Measurements from ENCODE around the gene PRRT4.

Gene PRRT4

DNA sequence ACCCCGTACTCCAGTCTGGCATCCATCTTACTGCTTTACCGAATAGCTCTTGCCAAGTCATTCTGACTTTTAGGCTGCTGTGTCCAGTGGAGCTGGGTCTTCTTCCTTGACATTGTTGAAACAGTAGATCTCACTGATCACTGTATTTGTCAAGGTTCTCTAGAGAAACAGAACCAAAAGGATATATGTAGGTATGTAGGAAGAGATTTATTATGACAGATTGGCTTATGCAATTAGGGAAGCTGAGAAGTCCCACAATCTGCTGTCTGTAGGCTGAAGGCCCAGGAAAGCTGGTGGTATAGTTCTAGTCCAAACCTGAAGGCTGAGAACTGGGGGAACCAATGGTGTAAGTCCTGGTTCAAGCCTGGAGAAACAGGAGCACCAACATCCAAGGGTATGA is 12.1 kb upstream of the PRRT4 start:
- DNase-seq, result no peak

DNA sequence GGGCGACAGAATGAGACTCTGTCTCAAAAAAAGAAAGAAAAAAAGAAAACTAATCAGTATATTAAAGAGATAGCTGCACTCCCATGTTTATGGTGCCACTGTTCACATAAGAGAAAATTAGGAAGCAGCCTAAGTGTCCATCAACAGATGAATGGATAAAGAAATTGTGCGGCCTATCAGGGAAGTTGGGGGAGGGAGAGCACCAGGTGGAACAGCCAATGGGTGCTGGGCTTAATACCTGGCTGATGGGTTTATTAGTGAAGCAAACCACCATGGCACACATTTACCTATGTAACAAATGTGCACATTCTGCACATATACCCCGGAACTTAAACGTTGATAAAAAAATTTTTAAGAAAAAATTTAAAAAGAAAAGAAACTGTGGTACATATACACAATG is 9.0 kb upstream of the PRRT4 start:
- DNase-seq, result no peak

DNA sequence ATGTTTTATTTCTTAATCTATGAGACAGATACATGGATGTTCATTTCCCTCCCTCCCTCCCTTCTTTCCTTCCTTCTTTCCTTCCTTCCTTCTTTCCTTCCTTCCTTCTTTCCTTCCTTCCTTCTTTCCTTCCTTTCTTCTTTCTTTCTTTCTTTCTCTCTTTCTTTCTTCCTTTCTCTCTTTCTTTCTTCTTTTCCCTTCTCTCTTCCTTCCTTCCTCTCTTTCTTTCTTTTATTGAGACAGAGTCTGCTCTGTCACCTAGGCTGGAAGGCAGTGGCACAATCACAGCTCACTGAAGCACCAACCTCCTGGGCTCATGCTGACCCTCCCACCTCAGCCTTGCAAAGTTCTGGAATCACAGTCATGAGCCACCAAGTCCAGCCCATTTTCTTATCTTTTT is 5.5 kb upstream of the PRRT4 start:
- no peak for DNase-seq

DNA sequence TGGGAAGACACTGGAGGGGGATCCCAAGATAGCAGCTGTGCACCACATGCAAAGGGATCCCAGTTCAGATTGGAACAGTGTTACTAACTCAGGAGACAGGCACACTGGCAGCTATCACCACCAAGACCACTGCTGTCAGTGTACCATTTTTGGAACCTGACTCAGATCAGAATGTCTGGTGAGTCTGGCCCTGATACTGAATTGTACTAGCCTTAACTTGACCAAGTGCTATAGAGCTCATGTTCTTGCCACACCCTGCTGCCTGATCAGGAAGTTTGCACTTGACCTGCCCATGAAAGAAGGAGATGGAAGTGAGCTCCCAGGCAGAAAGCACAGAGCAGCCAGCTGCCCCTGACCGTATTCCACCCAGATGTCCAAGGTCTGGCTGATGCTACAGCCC is 4.8 kb upstream of the PRRT4 start:
- no peak for DNase-seq

DNA sequence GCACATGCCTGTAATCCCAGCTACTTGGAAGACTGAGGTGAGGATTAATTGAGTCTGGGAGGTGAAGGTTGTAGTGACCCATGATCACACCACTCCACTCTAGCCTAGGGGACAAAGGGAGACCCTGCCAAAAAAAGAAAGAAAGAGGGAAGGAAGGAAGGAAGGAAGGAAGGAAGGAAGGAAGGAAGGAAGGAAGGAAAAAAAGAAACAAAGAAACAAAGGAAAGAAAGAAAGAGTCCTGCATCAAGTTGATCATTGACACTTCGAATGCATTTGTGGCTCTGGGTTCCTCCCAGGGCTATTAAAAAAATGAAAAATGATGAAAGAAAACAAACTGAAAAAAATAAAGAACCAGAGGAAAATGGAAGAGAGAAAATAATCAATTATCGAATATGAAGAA is 3.9 kb upstream of the PRRT4 start:
- no peak for DNase-seq

DNA sequence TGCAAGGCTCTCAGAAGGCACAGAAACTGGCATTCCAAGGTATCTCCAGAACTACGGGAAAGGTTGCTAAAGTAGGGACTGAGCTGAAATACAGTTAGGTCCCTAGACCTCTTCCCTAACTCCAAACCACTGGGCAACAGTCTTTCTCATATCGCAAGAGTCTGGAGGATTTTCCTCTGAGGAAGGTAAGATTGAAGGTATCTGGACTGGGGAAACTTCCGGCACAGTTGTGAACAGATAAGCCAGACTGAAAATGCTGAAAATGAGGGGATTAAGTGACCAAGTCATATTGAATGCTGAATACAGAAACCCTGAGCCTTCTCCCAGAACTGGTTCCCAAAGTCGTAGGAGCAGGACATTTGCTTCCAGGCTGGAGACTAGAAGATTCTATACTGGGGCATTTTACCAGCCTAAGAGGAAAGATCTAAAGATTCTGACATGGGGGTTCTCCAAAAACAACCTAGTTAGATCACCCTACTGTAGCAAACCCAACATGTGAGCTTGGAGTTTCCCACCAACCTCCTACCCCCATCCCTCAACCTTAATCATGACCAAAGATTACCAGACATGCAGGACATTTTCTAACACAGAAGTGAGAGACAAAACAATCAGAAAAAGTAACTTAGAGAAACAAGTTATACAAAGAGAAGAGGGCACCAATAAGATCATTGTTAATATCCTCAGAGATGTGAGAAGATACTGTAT is 2.8 kb upstream of the PRRT4 start:
- no peak for DNase-seq

DNA sequence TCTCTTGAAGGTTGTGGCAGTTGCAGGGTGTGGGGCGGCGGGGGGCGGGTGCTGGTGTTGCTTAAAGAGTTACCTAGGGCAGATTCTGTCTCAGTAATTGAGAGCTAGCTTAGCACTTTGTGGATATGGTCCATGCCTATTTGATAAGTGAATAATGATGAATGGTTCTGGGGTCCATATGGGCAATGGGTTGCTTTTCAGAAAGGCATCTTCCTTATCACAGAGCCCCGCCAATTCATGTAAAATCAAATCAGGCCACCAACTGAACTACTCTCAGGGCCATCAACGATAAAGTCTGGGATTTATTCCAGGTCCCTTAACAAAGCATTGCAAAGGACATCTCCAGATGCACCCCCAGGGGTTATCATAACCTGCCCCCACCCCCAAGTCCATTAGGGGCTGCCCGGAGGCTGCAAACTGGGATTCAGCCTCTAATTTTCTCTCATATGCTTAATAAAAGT is 1.8 kb upstream of the PRRT4 start:
- DNase-seq, result no peak

DNA sequence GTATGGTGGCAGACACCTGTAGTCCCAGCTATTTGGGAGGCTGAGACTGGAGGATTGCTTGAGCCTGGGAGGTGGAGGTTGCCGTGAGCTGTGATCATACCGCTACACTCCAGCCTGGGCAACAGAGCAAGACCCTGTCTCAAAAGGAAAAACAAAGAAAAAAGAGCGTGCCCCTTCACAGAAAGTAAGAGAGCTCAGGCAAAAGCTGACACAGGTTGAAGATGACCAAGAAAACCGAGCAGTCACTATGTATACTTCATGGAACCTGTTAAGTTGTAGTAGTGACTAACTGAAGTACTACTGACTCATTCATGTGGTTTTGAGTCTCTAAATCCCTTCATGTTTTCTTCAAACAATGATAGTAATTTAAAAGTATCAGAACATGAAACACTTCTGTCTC is 1.2 kb upstream of the PRRT4 start:
- DNase-seq, result peak; percentile 27

DNA sequence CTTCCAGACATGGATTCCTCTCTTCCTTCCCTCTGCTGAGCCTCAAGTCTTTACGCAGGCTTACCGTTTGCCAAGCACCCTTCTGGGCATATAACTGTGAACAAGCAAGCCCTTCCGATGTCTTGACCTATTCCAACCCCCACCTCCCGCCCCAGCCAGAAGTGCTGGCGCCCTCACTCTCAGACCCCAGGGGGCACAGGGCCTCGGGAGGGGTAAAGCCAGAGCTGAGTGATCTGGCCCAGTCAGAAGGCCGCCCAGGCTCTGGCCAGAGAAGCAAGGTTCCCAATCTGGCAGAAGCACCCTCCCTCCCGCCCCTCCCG is 1.2 kb downstream of the PRRT4 start:
- no peak for DNase-seq

DNA sequence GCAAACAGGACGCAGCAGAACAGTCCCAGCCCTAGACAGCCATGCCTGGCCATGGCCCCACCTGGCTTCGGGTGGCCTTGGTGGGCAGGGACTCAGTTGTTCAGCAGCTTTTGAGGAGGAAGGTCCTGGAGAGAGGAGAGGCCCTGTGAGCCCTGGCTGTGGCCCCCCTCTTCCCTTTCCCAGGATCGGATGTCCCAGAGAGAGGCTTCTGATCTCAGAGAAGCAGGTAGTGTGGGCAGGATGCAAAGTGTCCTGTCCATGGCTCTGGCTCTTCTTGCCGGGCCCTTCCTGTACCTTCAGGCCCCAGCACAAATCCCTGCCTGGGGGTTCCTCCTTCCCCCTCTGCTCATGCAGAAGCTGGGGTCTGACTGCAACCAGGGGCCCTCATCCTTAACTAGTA is 1.6 kb downstream of the PRRT4 start:
- DNase-seq, result no peak

DNA sequence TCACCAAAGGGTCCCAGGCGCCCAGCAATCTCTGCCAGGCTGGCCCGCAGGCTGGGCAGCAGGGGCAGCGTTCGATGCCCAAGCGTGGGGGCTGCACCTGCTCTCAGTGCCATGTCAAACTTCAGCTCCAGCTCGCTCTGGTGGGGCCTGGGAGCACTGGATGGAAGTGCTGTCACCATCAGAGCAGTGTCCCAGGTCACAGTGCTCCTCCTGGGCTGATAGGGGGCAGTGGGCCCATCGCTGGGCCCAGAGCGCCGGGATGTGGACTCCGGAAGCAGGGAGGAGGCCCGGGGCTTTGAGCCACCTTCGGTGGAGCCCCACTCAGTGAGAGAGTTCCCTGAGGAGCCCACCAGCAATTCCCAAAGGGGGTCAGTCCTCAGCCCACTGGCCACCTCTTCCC is 2.2 kb downstream of the PRRT4 start:
- DNase-seq, result no peak

DNA sequence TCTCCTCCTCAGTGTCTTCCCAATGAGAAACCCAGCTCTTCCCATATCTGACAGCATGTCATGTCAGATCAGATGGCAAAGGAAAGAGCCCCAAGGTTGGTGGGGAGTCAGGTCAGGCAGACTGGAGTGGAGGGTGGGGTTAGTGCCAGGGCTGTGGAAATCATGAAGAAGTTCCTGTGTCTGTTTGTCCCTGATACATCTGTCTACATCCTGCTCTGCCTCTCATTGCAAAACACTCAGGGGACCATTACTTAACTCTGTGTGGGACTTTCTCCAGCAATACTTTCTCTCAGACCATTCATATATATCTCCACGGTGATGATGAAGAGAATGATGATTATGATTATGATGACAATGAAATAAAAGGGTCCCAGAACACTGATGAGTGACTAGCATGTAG is 3.3 kb downstream of the PRRT4 start:
- DNase-seq, result no peak

DNA sequence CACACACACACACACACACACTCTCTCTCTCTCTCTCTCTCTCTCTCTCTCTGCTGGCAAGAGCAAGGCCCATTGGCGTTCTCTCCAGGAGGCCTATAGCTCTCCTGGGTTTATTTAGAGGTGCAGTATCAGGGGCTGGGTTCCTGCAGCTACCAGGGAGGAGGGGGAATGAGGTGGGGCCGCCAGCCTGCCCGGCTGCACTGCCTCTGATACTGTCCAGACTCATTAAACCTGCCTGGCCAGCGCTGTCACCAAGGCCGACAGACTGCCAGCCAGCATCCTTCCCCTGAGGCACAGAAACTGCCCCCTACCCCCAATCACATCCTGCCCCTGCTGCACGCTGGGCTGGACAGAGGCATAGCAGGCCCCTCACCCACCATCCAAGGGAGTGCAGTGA is 4.3 kb downstream of the PRRT4 start:
- no peak for DNase-seq

DNA sequence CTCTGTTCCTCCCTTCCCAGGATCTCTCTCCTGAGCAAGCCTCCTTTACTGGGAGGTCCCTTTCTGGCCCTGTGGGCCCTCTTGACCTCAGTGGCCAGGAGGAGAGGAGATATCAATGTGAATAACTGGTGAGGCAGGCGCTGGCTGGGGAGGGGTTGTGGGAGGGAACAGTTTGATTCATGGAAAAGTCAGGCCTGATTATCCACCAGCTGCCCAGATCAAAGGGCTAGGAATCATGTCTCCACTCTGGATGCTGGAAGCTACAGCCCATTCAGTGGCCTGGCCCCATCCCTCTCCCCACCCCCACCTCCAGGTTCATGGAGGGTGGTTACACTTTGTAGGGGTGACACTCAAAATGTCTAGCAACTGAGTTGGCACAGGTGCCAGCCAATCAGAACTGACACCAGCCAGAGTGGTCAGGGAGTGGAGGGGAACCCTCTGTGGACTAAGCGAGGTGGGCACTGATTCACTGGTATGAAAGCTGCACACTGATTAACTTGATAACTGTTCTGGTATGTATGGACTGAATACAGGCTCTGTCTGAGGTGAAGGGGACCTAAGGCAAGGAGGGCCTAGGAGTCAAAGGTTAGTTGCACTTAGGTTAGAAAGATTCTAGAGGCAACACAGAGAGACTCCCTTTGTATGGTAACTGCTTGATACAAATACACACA is 4.8 kb downstream of the PRRT4 start:
- DNase-seq, result no peak

DNA sequence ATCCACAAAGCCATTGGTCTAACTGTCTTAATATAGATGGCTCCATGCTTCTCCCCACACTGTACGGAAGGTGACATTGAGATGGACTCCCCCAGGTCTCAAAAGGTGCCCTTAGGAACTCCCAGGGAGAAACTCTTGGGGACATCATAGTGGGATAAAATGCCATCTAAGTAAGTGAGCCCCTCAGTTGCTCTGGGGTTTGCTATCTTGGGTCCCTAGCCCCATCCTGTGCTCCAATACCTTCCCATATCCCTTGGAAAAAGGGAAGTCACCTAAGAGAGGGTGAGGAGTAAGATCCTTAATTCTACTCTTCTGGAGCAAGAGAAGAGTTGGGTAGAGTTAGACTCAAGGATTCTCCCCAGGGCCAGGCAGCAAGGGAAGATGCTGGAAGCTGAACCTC is 7.9 kb downstream of the PRRT4 start:
- DNase-seq, result no peak

DNA sequence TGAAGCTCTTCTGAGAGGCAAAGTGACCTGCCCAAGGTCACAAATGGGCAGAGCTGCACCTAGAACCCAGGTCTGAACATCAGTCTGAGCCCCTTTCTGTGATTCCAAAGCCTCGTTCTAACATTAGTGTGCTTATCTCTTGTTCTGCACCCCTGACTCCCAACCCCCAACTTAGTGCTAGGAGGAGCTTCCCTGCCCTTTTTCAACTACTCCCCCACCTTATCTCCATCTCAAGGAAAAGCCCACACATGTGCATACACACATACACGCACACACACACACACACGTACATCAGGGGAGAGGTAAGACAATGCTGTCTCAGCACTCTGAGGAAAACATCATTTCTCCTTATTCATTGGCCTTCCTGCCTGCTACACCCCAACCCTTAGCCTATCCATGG is 8.3 kb downstream of the PRRT4 start:
- DNase-seq, result no peak

DNA sequence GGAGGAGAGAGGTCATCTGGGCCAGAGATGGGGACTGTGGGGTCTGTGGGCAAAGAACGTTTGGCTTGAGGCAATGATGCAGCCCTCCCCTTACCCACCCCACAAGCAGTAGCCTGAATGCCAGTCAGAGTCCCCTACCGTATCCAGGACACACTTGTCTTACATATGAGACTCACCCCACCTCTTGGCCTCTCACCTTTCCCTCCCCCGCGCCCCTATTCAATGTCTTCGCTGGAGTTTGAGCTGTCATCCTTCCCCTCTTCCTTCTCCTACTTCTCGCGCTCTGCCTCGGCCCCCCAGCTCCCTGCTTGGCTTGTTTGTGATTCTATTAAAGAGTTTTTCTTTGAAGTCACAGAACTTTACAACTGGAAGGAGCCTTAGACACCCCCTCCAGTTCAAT is 8.9 kb downstream of the PRRT4 start:
- DNase-seq, result no peak

DNA sequence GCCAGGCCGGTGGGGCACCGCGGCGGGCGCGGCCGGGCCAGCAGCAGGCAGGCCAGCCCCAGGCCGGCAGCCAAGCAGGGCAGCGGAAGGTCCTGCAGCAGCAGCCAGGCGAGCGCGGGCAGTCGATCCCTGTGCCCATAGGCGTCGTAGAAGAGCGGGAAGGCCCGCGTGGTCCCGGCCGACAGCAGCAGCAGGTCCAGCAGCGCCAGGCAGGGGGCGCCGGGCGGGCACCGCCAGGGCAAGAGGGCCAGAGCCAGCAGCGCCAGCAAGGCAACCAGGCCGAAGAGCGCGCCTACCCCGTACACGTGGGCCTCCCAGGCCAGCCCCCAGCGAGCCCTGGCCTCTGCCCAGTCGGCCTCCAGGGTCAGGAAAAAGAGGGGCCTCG is 9.3 kb downstream of the PRRT4 start:
- DNase-seq, result peak; percentile 18

DNA sequence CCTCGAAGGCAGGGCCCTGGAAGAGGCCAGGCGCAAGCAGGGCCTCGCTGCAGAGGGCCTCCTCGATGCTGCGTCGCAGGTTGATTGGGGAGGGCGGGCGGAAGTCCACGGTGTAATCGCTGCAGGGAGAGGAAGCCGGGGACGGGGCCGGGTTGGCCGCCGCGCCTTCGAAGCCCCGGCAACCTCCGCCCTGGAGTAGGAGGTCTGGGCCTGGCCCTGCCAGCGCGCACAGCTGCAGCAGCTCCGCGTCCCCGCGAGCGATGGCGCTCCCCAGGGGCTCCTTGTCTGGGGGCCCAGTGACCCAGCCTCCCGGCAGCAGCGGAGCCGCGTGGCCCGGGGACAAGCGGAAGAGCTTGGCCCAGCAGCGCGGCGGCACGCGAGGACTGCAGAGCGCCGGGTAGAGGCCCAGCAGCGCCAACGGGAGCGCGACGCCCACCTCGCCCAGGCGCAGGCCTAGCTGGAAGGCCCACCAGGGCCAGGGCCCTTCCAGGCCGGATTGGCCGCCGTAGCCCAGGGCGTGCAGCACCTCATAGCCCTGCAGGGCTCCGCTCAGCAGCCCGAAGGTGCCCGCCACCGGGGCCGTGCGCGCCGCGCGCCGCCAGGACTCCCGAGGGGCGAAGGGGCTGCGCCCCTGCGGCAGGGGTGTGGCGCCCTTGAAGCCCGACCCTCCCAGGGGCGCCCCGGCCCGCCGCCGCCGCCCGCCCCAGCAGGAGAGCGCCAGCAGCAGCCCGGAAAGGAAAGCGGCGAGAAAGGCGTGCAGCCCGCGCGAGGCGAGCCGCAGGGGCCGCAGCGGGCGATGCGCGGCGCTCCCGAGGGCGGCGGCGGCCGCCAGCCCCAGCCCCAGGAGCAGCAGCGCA is 10.0 kb downstream of the PRRT4 start:
- DNase-seq, result no peak

DNA sequence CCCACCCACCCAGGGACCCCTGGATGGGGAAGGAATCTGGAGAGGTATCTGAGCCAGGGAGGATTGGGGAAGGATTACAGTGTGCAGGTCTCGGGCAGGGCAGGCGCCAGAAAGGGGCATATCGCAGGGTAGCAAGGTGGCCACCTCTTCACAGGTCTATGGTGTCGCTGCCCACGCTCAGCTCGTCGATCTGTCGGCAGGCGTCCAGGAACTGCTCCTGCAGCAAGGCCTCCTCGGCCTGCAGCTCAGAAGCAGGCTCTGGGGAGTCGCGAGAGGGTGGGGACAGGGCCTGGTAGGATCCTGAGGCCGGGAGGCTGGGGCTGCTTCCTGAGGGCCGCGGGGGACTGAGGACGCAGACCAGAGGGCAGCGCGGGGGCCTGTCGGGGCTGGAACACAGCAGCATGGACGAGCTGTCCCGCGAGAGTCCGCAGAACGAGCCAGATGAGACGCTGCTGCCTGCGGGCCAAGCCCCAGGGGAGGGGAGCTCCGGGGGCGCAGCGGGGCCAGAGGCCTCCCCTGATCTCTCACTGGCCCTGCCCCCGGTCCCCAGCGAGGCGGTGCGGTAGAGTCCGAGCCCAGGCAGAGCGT is 10.7 kb downstream of the PRRT4 start:
- DNase-seq, result no peak

DNA sequence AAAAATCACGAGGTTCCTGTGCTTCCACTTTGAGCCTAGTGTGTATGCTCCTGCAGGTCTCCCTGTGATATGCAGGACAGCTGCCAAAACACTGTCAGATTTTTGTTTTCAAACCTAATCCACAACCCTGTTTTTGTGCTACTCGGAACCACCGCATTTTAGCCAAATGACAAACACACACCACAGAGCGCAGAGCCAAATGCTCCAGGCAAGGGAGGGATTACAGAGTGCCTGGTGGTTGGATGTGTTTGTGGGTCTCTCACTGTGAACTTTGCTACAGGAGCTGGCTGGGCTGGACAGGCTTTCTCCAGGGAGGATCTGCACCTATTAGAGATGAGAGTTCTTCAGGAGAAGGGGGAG is 12.0 kb downstream of the PRRT4 start:
- no peak for DNase-seq

DNA sequence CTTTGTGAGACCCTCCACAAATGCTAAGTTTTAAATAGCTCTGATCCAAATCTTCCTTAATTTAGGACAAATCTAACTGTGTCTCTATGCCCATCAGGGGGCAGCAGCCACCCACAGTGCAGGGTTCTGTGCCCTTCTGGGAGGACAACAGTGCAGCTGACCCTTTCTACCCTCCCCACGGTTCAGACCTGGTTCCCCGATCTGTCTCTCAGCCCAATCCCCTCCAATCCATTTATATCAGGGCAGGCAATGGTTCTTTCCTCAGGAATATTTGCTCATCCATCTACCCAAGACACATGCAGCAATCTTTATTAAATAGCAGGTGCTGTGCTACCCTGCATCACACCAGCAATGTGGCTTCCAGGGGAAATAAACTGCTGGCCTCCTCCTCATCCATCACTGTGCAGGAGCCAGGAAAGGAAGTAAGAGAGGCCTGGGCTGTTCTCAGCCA is 13.8 kb downstream of the PRRT4 start:
- DNase-seq, result peak; percentile 35

DNA sequence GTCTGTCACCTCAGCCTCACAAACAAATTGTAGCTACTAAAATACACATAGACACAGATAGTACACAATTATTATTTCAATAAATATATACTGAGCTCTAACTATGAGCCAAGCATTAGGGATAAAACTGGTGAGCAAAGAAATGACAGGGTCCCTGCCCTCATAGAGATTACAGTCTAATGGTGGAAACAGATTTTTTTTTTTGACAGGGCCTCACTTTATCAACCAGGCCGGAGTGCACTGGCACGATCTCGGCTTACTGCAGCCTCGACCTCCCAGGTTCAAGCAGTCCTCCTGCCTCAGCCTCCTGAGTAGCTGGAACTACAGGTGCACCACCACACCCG is 17.1 kb downstream of the PRRT4 start:
- no peak for DNase-seq

Data from fibroblast of skin of right quadriceps (primary cell).